T-helper 2 cell treated with Interferon-gamma antibody and Interleukin-4, amounts not matched to agents 100 ng/mL and 5 ng/mL, for 36 hours (primary cell): ENCODE measurements around the gene SORCS2. TPM values are rescaled to one million over a fixed set of nuclear protein-coding genes. Genes with fewer than 3 reads are reported as not detected.

ENCODE experiments used
- intact Hi-C: fragments of 100-400 bp; cut with micrococcal nuclease; formaldehyde crosslinking; loops from one replicate; pipeline ENCODE4 v1.15.1; 2023
- total RNA-seq: library from RNA; stranded (reverse); gene quantifications from 2 replicates; pipeline ENCODE4 v1.2.3, GENCODE V29; 2022

Gene SORCS2
- total RNA-seq, 1 donor from 2014 or later: 0.05 TPM

- intact Hi-C loops: no loop called here
These were observed 560.9 kb downstream of the SORCS2 start for GRCh38 chr4:7753271-7753670.

GRCh38 chr4:7753931-7754465, 561.7 kb downstream of the SORCS2 start:
- intact Hi-C loops: no loop called here

- intact Hi-C loops: loop anchor here (5.0 kb wide), 2 partner anchors 113 to 218 kb away; no protein-coding TSS in a partner anchor
These were observed 562.4 kb downstream of the SORCS2 start for GRCh38 chr4:7754565-7755262.

- intact Hi-C loops: loop anchor here (5.0 kb wide), 2 partner anchors 112 to 217 kb away; no protein-coding TSS in a partner anchor
These were observed 563.2 kb downstream of the SORCS2 start for GRCh38 chr4:7755561-7755960.

- intact Hi-C loops: loop anchor here (5.0 kb wide), 2 partner anchors 111 to 216 kb away; no protein-coding TSS in a partner anchor
These were observed 563.7 kb downstream of the SORCS2 start for GRCh38 chr4:7756071-7756470.

- intact Hi-C loops: loop anchor here (5.0 kb wide), 2 partner anchors 111 to 216 kb away; no protein-coding TSS in a partner anchor
These were observed 564.4 kb downstream of the SORCS2 start for GRCh38 chr4:7756561-7757355.

GRCh38 chr4:7757501-7758471, 565.4 kb downstream of the SORCS2 start:
- intact Hi-C loops: loop anchor here (5.0 kb wide), 2 partner anchors 110 to 215 kb away; no protein-coding TSS in a partner anchor

GRCh38 chr4:7758476-7758875, 566.1 kb downstream of the SORCS2 start:
- intact Hi-C loops: loop anchor here (5.0 kb wide), 2 partner anchors 109 to 214 kb away; no protein-coding TSS in a partner anchor

- intact Hi-C loops: loop anchor here (1.0 to 5.0 kb wide), 3 partner anchors 108 to 228 kb away; no protein-coding TSS in a partner anchor
These were observed 566.9 kb downstream of the SORCS2 start for GRCh38 chr4:7759216-7759615.

GRCh38 chr4:7759635-7760034, 567.3 kb downstream of the SORCS2 start:
- intact Hi-C loops: loop anchor here (1.0 to 5.0 kb wide), 3 partner anchors 108 to 228 kb away; no protein-coding TSS in a partner anchor

GRCh38 chr4:7760228-7760627, 567.9 kb downstream of the SORCS2 start:
- intact Hi-C loops: no loop called here

- intact Hi-C loops: loop anchor here (1.0 kb wide), 1 partner anchor 42 kb away; no protein-coding TSS in a partner anchor
These were observed 568.4 kb downstream of the SORCS2 start for GRCh38 chr4:7760706-7761105.

GRCh38 chr4:7761312-7761711, 569.0 kb downstream of the SORCS2 start:
- intact Hi-C loops: loop anchor here (1.0 kb wide), 1 partner anchor 41 kb away; no protein-coding TSS in a partner anchor

GRCh38 chr4:7761720-7762119, 569.4 kb downstream of the SORCS2 start:
- intact Hi-C loops: loop anchor here (1.0 kb wide), 1 partner anchor 41 kb away; no protein-coding TSS in a partner anchor

- intact Hi-C loops: no loop called here
These were observed 570.2 kb downstream of the SORCS2 start for GRCh38 chr4:7762376-7763030.

GRCh38 chr4:7763106-7763505, 570.8 kb downstream of the SORCS2 start:
- intact Hi-C loops: no loop called here

GRCh38 chr4:7763788-7764187, 571.5 kb downstream of the SORCS2 start:
- intact Hi-C loops: no loop called here

- intact Hi-C loops: no loop called here
These were observed 572.1 kb downstream of the SORCS2 start for GRCh38 chr4:7764466-7764865.

- intact Hi-C loops: no loop called here
These were observed 573.3 kb downstream of the SORCS2 start for GRCh38 chr4:7765666-7766065.

GRCh38 chr4:7766086-7766485, 573.7 kb downstream of the SORCS2 start:
- intact Hi-C loops: no loop called here
